ENCODE data around the gene AMH. TPM values are rescaled to one million over a fixed set of nuclear protein-coding genes. Genes with fewer than 3 reads are reported as not detected.

AMH gene
- total and polyA plus RNA-seq, 2 experiments from 2014 or later = 1.9 to 6.8 TPM

DNA sequence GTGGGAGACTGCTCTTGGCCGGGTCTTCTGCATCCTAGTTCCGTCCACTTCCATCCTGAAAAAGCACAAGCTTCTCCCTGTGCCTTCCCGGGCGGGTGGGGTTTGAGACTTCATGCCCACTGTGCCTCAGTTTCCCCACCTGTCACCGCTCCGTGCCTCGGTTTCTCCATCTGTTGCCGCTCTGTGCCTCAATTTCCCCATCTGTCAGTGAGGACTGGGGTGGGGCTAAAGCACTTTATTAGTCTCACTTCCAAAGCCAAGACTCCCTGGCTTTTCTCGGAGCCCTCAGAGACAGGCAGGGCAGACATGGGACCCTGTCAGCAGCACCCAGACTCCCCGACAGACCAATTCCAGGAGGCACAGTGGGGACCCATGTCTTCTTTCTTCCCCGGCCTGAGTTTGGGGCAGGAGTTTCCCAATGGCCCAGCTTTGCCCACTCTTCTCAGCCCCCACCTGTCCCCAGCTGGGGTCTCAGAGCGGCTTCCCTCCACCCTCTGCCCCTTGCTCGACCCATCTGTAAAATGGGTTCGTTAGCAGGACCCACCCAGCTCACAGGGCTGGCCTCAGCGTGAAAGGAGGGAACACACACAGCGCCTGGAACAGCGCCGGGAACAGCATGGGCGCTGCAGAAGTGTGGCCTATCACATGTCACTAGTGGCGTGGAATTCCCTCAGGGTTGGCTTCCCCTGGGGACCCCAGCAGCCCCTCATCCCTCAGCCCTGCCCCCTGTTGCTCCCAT is 37.4 kb downstream of the AMH start (continued):
- TF ChIP-seq EZH2 (IDR thresholded peaks at IDR 0.05; ENCODE audit: low read depth, unreplicated experiment) = no peak
- TF ChIP-seq EZH2phosphoT487 (IDR thresholded peaks at IDR 0.05; ENCODE audit: unreplicated experiment) = no peak

DNA sequence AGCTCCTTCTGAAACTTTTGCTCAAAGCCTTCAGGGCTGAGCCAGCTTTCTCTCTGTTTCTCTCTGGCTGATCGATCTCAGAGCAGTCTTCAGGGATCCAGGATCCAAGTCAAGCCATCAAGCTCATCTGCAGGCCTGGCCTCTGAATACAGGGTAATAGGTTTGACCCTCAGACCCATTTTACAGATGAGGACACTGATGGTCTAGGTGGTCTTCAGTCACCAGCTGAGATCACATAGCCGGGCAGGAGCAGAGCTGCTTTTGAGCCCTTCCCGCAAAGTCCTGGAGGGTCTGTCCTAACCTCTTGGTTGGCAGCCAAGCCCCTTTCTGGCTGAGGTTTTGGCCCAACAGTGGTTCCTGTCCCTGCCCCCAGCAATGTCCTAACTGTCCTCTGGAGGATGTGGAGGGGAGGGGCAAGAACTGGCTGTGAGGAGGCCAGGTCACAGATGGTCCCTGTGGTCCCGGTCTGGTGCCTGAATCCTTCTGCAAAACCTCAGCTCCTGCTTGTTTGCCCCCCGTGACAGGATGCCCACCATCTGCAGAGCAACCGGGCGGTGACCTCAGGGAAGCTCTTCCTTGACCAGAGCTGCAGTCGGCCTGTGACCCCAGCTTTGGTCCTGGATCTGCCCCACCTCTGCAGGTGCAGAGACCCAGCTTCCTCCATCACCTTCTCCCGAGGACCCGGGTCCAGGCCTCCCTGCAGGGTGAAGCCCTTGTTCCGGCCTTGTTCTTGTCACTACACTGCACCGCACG is 38.6 kb downstream of the AMH start:
- Mint-ChIP-seq H3K4me1 (peaks cover 11% of the 10 kb centered on the region), H3K4me3 (no peak overlapping the region), H3K9me3 (peaks cover 4% of the 10 kb centered on the region; the same call in 1 of the 3 replicates), H3K36me3 (ENCODE audit: low read depth) (no peaks in the 10 kb centered on the region; the same call in 2 of the 3 replicates), H3K27ac (no peak overlapping the region), H3K27me3 (ENCODE audit: insufficient read depth, low read depth, poor library complexity) (peaks cover 54% of the 10 kb centered on the region)
- Histone ChIP-seq H3K36me3 (ENCODE audit: insufficient read depth) (no peaks in the 10 kb centered on the region), H3K4me1 (ENCODE audit: insufficient read depth) (no peaks in the 10 kb centered on the region), H3K27ac (ENCODE audit: low read depth) (no peak overlapping the region), H3K4me3 (no peak overlapping the region), H3F3A (replicated peaks; ENCODE audit: low read depth) (peaks cover 12% of the 10 kb centered on the region; the same call in 1 of the 2 replicates), H3K9me2 (ENCODE audit: insufficient read depth) (no peaks in the 10 kb centered on the region), H4K20me1 (replicated peaks; ENCODE audit: insufficient read depth) (0 out of 2 replicates have a peak, but pooled peaks cover 2% of the 10 kb centered on the region), H3K27me3 (ENCODE audit: insufficient read depth) (peaks cover 63% of the 10 kb centered on the region), H2AFZ (no peak overlapping the region), H3K79me2 (replicated peaks; ENCODE audit: insufficient read depth) (no peaks in the 10 kb centered on the region), H3K4me2 (no peak overlapping the region)
- TF ChIP-seq ZNF331 (CRISPR knock-in tag; IDR thresholded peaks at IDR 0.05; ENCODE audit: low read depth) = no peak
- TF ChIP-seq, protein P1, sequence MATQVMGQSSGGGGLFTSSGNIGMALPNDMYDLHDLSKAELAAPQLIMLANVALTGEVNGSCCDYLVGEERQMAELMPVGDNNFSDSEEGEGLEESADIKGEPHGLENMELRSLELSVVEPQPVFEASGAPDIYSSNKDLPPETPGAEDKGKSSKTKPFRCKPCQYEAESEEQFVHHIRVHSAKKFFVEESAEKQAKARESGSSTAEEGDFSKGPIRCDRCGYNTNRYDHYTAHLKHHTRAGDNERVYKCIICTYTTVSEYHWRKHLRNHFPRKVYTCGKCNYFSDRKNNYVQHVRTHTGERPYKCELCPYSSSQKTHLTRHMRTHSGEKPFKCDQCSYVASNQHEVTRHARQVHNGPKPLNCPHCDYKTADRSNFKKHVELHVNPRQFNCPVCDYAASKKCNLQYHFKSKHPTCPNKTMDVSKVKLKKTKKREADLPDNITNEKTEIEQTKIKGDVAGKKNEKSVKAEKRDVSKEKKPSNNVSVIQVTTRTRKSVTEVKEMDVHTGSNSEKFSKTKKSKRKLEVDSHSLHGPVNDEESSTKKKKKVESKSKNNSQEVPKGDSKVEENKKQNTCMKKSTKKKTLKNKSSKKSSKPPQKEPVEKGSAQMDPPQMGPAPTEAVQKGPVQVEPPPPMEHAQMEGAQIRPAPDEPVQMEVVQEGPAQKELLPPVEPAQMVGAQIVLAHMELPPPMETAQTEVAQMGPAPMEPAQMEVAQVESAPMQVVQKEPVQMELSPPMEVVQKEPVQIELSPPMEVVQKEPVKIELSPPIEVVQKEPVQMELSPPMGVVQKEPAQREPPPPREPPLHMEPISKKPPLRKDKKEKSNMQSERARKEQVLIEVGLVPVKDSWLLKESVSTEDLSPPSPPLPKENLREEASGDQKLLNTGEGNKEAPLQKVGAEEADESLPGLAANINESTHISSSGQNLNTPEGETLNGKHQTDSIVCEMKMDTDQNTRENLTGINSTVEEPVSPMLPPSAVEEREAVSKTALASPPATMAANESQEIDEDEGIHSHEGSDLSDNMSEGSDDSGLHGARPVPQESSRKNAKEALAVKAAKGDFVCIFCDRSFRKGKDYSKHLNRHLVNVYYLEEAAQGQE (IDR thresholded peaks at IDR 0.05; ENCODE audit: unreplicated experiment) = no peak
- ATAC-seq (no peak), DNase-seq (ENCODE audit: low spot score) (peak; percentile 1)

DNA sequence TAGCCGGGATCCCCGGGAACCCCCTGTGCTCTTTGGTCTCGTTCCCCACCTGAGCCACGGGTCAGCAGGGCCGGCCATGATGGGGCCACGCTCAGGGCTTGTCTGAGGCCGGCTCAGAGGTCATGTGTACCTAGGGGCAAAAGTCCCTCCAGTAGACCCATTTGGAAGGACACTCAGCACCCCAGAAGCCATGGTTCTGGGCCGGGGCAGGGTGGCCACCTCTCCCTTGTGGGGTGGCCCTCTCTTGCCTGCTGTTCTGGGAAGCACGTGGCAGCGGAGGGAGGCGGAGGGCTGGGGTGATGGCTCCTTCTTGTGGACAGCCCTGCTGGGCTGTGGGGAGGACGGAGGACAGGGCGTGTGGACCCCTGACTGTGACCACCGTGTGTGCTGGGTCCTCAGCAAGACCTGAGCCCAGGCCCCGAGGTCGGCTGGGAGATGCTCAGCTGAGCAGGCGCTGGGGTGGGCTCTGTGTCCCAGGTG is 39.3 kb downstream of the AMH start:
- Histone ChIP-seq H3K27me3 (ENCODE audit: insufficient read depth) (peaks cover 63% of the 10 kb centered on the region), H3K27ac (ENCODE audit: low read depth) (no peak overlapping the region), H3K4me1 (ENCODE audit: insufficient read depth) (no peaks in the 10 kb centered on the region), H3K36me3 (ENCODE audit: insufficient read depth) (no peaks in the 10 kb centered on the region), H3K4me3 (no peak overlapping the region), H2AFZ (no peak overlapping the region), H3K9me2 (ENCODE audit: insufficient read depth) (no peaks in the 10 kb centered on the region), H3F3A (replicated peaks; ENCODE audit: low read depth) (peaks cover 12% of the 10 kb centered on the region; the same call in 1 of the 2 replicates), H3K4me2 (no peak overlapping the region), H3K79me2 (replicated peaks; ENCODE audit: insufficient read depth) (no peaks in the 10 kb centered on the region), H4K20me1 (replicated peaks; ENCODE audit: insufficient read depth) (0 out of 2 replicates have a peak, but pooled peaks cover 2% of the 10 kb centered on the region)
- H3K36me3 Mint-ChIP-seq (ENCODE audit: low read depth) = no peaks in the 10 kb centered on the region; the same call in 2 of the 3 replicates
- peaks cover 4% of the 10 kb centered on the region; the same call in 1 of the 3 replicates for H3K9me3 Mint-ChIP-seq
- no peak overlapping the region for H3K4me3 Mint-ChIP-seq
- ATAC-seq (no peak), DNase-seq (ENCODE audit: low spot score) (no peak)
- H3K27ac Mint-ChIP-seq = no peak overlapping the region
- peaks cover 11% of the 10 kb centered on the region; the same call in 2 of the 3 replicates for H3K4me1 Mint-ChIP-seq
- peaks cover 57% of the 10 kb centered on the region for H3K27me3 Mint-ChIP-seq (ENCODE audit: insufficient read depth, low read depth, poor library complexity)
- TF ChIP-seq, protein P2, sequence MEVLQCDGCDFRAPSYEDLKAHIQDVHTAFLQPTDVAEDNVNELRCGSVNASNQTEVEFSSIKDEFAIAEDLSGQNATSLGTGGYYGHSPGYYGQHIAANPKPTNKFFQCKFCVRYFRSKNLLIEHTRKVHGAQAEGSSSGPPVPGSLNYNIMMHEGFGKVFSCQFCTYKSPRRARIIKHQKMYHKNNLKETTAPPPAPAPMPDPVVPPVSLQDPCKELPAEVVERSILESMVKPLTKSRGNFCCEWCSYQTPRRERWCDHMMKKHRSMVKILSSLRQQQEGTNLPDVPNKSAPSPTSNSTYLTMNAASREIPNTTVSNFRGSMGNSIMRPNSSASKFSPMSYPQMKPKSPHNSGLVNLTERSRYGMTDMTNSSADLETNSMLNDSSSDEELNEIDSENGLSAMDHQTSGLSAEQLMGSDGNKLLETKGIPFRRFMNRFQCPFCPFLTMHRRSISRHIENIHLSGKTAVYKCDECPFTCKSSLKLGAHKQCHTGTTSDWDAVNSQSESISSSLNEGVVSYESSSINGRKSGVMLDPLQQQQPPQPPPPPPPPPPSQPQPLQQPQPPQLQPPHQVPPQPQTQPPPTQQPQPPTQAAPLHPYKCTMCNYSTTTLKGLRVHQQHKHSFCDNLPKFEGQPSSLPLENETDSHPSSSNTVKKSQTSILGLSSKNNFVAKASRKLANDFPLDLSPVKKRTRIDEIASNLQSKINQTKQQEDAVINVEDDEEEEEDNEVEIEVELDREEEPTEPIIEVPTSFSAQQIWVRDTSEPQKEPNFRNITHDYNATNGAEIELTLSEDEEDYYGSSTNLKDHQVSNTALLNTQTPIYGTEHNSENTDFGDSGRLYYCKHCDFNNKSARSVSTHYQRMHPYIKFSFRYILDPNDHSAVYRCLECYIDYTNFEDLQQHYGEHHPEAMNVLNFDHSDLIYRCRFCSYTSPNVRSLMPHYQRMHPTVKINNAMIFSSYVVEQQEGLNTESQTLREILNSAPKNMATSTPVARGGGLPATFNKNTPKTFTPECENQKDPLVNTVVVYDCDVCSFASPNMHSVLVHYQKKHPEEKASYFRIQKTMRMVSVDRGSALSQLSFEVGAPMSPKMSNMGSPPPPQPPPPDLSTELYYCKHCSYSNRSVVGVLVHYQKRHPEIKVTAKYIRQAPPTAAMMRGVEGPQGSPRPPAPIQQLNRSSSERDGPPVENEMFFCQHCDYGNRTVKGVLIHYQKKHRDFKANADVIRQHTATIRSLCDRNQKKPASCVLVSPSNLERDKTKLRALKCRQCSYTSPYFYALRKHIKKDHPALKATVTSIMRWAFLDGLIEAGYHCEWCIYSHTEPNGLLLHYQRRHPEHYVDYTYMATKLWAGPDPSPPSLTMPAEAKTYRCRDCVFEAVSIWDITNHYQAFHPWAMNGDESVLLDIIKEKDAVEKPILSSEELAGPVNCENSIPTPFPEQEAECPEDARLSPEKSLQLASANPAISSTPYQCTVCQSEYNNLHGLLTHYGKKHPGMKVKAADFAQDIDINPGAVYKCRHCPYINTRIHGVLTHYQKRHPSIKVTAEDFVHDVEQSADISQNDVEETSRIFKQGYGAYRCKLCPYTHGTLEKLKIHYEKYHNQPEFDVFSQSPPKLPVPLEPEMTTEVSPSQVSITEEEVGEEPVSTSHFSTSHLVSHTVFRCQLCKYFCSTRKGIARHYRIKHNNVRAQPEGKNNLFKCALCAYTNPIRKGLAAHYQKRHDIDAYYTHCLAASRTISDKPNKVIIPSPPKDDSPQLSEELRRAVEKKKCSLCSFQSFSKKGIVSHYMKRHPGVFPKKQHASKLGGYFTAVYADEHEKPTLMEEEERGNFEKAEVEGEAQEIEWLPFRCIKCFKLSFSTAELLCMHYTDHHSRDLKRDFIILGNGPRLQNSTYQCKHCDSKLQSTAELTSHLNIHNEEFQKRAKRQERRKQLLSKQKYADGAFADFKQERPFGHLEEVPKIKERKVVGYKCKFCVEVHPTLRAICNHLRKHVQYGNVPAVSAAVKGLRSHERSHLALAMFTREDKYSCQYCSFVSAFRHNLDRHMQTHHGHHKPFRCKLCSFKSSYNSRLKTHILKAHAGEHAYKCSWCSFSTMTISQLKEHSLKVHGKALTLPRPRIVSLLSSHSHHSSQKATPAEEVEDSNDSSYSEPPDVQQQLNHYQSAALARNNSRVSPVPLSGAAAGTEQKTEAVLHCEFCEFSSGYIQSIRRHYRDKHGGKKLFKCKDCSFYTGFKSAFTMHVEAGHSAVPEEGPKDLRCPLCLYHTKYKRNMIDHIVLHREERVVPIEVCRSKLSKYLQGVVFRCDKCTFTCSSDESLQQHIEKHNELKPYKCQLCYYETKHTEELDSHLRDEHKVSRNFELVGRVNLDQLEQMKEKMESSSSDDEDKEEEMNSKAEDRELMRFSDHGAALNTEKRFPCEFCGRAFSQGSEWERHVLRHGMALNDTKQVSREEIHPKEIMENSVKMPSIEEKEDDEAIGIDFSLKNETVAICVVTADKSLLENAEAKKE (CRISPR knock-in tag; IDR thresholded peaks at IDR 0.05) = no peak
- TF ChIP-seq POLR2AphosphoS5 (IDR thresholded peaks at IDR 0.05; ENCODE audit: low read depth) = no peak

Data from GM23338 (cell line).